ENCODE measurements around the gene RPS15. TPM values are rescaled to one million over a fixed set of nuclear protein-coding genes. Genes with fewer than 3 reads are reported as not detected.

Gene RPS15
- total and polyA plus RNA-seq, 10 of the 15 experiments (the other 5 are each of a cell fraction or from before 2014, with no cell fraction given): 559 to 3,158 (median 1,413) TPM

- TF ChIP-seq RELA (IDR thresholded peaks at IDR 0.05; ENCODE audit: borderline replicate concordance, partially characterized antibody) (no peak), SP1 (IDR thresholded peaks at IDR 0.05; ENCODE audit: low read depth, low read length) (no peak), MEF2B (IDR thresholded peaks at IDR 0.05; ENCODE audit: partially characterized antibody, poor library complexity, severe bottlenecking) (no peak), IKZF2 (IDR thresholded peaks at IDR 0.05) (no peak), POLR2AphosphoS2 (IDR thresholded peaks at IDR 0.05; ENCODE audit: low read depth, low read length) (no peak), POU2F2 (IDR thresholded peaks at IDR 0.05; ENCODE audit: borderline replicate concordance, low read depth, low read length) (no peak), ATF7 (IDR thresholded peaks at IDR 0.05; ENCODE audit: low read depth) (no peak), ZBED1 (IDR thresholded peaks at IDR 0.05; ENCODE audit: borderline replicate concordance) (no peak), SMARCA5 (IDR thresholded peaks at IDR 0.05) (no peak), USF1 (IDR thresholded peaks at IDR 0.05; ENCODE audit: borderline replicate concordance, extremely low read length, insufficient read depth, low read depth, low read length) (no peak)
These were observed 43.2 kb downstream of the RPS15 start (continued) for GRCh38 chr19:1481224-1481892.

GRCh38 chr19:1481893-1482360 lies 43.7 kb downstream of the RPS15 start:
- 85% methylated on average over 31 of the region's 36 CpGs for WGBS (ENCODE audit: insufficient coverage, insufficient replicate concordance, low lambda C conversion rate, missing lambda C conversion rate)
- TF ChIP-seq MLLT1 (IDR thresholded peaks at IDR 0.05) (no peak), POU2F2 (IDR thresholded peaks at IDR 0.05; ENCODE audit: borderline replicate concordance, low read depth, low read length) (no peak), ZNF592 (IDR thresholded peaks at IDR 0.05) (no peak), RBBP5 (conservative IDR thresholded peaks at IDR 0.05) (no peak), CREM (IDR thresholded peaks at IDR 0.05; ENCODE audit: low read depth) (no peak), MTA2 (IDR thresholded peaks at IDR 0.05; ENCODE audit: low read depth) (no peak), HDGF (IDR thresholded peaks at IDR 0.05) (no peak), BCL11A (IDR thresholded peaks at IDR 0.05; ENCODE audit: low read depth, low read length) (no peak), GATAD2B (conservative IDR thresholded peaks at IDR 0.05; ENCODE audit: low read depth) (no peak), ZZZ3 (IDR thresholded peaks at IDR 0.05; ENCODE audit: control insufficient read depth, insufficient read length, low read depth) (no peak)

More at GRCh38 chr19:1481893-1482360, 43.7 kb downstream of the RPS15 start:
- DNase-seq (ENCODE audit: low read depth, low spot score) (no peak), ATAC-seq (no peak), FAIRE-seq (no peak)
- intact Hi-C loops (cut with micrococcal nuclease; ENCODE audit: unreplicated experiment) (no loop called here), in situ Hi-C loops (cut with MboI) (no loop called here)
- Histone ChIP-seq H3K27ac (ENCODE audit: control insufficient read depth, insufficient read depth) (no peak overlapping the region), H3K79me2 (ENCODE audit: control insufficient read depth, insufficient read depth, low read length) (peaks cover 8% of the 10 kb centered on the region), H3K4me1 (ENCODE audit: control insufficient read depth, insufficient read depth, low read length) (no peaks in the 10 kb centered on the region), H3K36me3 (ENCODE audit: control insufficient read depth in 2 of 2, insufficient read depth in 2 of 2, low read length in 1 of 2) (no peaks in the 10 kb centered on the region), H2AFZ (ENCODE audit: control insufficient read depth, low read depth, low read length) (no peak overlapping the region), H4K20me1 (ENCODE audit: control insufficient read depth, insufficient read depth) (no peaks in the 10 kb centered on the region), H3K4me2 (ENCODE audit: control insufficient read depth, insufficient read depth) (no peak overlapping the region), H3K9me3 (replicated peaks; ENCODE audit: control insufficient read depth, insufficient read depth, low read length) (no peaks in the 10 kb centered on the region), H3K9ac (ENCODE audit: control insufficient read depth, insufficient read depth, low read length) (no peak overlapping the region), H3K4me3 (no peak overlapping the region), H3K27me3 (replicated peaks in 1 of 2; ENCODE audit: control insufficient read depth in 2 of 2, insufficient read depth in 2 of 2, low read length in 1 of 2) (no peaks in the 10 kb centered on the region)
- POLR2A ChIA-PET: no interaction called here
- RAD21 ChIA-PET (ENCODE audit: unreplicated experiment): no interaction called here
- BruUV-seq (replicated peaks): no TSS peak
- CTCF ChIA-PET: no interaction called here
- SMC1A ChIA-PET (ENCODE audit: uncharacterized antibody, unreplicated experiment): no interaction called here
